HepG2 (cell line): Measurements from ENCODE around the gene RBBP9. TPM values are rescaled to one million over a fixed set of nuclear protein-coding genes. Genes with fewer than 3 reads are reported as not detected.
A peak's percentile ranks its signal among the peaks of the same experiment; 100 is the strongest.

Experiments
- CCDC6 ChIP-seq: sonication (generic); formaldehyde crosslinking; IDR thresholded peaks from 2 replicates; pipeline ENCODE4 v1.8.1; 2022; ENCODE audit warnings: mild to moderate bottlenecking, missing genetic modification reagents, moderate library complexity
- ISL2 ChIP-seq: sonication (generic); formaldehyde crosslinking; IDR thresholded peaks from 2 replicates; pipeline ENCODE4 v1.5.0; 2020; ENCODE audit warnings: missing genetic modification reagents
- MAZ ChIP-seq, 2 experiments: sonication (generic) in 1 of 2; formaldehyde crosslinking in 1 of 2; IDR thresholded peaks; 2 replicates each; pipeline versions ENCODE4 v1.5.0 to v1.6.1; 2012 to 2020; ENCODE audit warnings: low read depth in 2 of 2, mild to moderate bottlenecking in 2 of 2, borderline replicate concordance in 1 of 2, improper control_type of control experiment in 1 of 2, low read length in 1 of 2, missing genetic modification reagents in 1 of 2, moderate library complexity in 1 of 2
- MXI1 ChIP-seq: IDR thresholded peaks from 3 replicates; pipeline ENCODE4 v1.6.1; 2012; ENCODE audit warnings: low read depth, low read length, inconsistent platforms, borderline replicate concordance
- NONO ChIP-seq, 2 experiments: fragments of 450-650 bp in 1 of 2; sonication (generic) in 1 of 2; formaldehyde crosslinking in 1 of 2; IDR thresholded peaks in 1 of 2; conservative IDR thresholded peaks in 1 of 2; 2 replicates each; pipeline versions ENCODE4 v1.6.1 to v1.8.0; 2017 to 2022; ENCODE audit warnings: mild to moderate bottlenecking in 1 of 2, missing genetic modification reagents in 1 of 2, moderate library complexity in 1 of 2
- ONECUT2 ChIP-seq: sonication (generic); formaldehyde crosslinking; IDR thresholded peaks from 2 replicates; pipeline ENCODE4 v1.4.0; 2020; ENCODE audit warnings: missing genetic modification reagents
- RCOR2 ChIP-seq: IDR thresholded peaks from 2 replicates; pipeline ENCODE4 v1.6.1; 2016; ENCODE audit warnings: missing biosample characterization, missing genetic modification reagents
- RXRA ChIP-seq: sonication (generic); formaldehyde crosslinking; IDR thresholded peaks from 2 replicates; pipeline ENCODE4 v1.5.1; 2020; ENCODE audit warnings: missing genetic modification reagents
- SMAD1 ChIP-seq: sonication (generic); formaldehyde crosslinking; IDR thresholded peaks from 2 replicates; pipeline ENCODE4 v1.4.0; 2020; ENCODE audit warnings: missing genetic modification reagents, low read depth, mild to moderate bottlenecking, borderline replicate concordance
- SP5 ChIP-seq: IDR thresholded peaks from 2 replicates; pipeline ENCODE4 v1.6.1; 2016; ENCODE audit warnings: low read depth, borderline replicate concordance
- TARDBP ChIP-seq: sonication (generic); formaldehyde crosslinking; IDR thresholded peaks from 2 replicates; pipeline ENCODE4 v1.8.0; 2022; ENCODE audit warnings: mild to moderate bottlenecking, missing genetic modification reagents
- THAP11 ChIP-seq: IDR thresholded peaks from 2 replicates; pipeline ENCODE4 v1.6.1; 2016; ENCODE audit warnings: missing biosample characterization, missing genetic modification reagents
- TMF1 ChIP-seq: sonication (generic); formaldehyde crosslinking; IDR thresholded peaks from 2 replicates; pipeline ENCODE4 v1.8.1; 2022; ENCODE audit warnings: low read depth, missing genetic modification reagents
- ZBTB3 ChIP-seq: sonication (generic); formaldehyde crosslinking; IDR thresholded peaks from 2 replicates; pipeline ENCODE4 v1.4.0; 2020; ENCODE audit warnings: low read depth, mild to moderate bottlenecking, moderate library complexity, missing genetic modification reagents, borderline replicate concordance
- ZFP41 ChIP-seq: sonication (generic); formaldehyde crosslinking; IDR thresholded peaks from 2 replicates; pipeline ENCODE4 v1.4.0; 2020; ENCODE audit warnings: mild to moderate bottlenecking, missing genetic modification reagents, borderline replicate concordance
- ZNF235 ChIP-seq: sonication (generic); formaldehyde crosslinking; IDR thresholded peaks from 2 replicates; pipeline ENCODE4 v1.8.1; 2023; ENCODE audit warnings: mild to moderate bottlenecking, missing genetic modification reagents, borderline replicate concordance
- ZNF24 ChIP-seq: fragments of 450-650 bp; IDR thresholded peaks from 2 replicates; pipeline ENCODE4 v1.6.1; 2017; ENCODE audit warnings: antibody characterized with exemption, mild to moderate bottlenecking
- ZNF546 ChIP-seq: sonication (generic); formaldehyde crosslinking; conservative IDR thresholded peaks from 2 replicates; pipeline ENCODE4 v1.8.1; 2023; ENCODE audit warnings: mild to moderate bottlenecking, missing genetic modification reagents
- ZNF792 ChIP-seq: IDR thresholded peaks from 2 replicates; pipeline ENCODE4 v1.6.1; 2016
- polyA plus RNA-seq, 8 experiments: library from polyadenylated mRNA; depleted of rRNA in 3 of 8; stranded (reverse) in 7 of 8; unstranded in 1 of 8; fragments of >200 nt; fragmentation: Illumina TruSeq in 4 of 8; extraction: Trizol in 4 of 8; gene quantifications; 2 replicates each; pipeline versions ENCODE4 v1.2.1 to v1.2.3, GENCODE V29; 2011 to 2016; ENCODE audit warnings: low read depth in 4 of 8, missing spikeins in 1 of 8, mixed read lengths in 1 of 8; ENCODE audit not compliant: insufficient read depth in 1 of 8
- total RNA-seq, 5 experiments: library from RNA; depleted of rRNA; stranded (reverse); fragments of >200 nt; fragmentation: Illumina TruSeq; extraction: Trizol; gene quantifications; 2 replicates each; pipeline ENCODE4 v1.2.3, GENCODE V29; 2016; ENCODE audit warnings: low read depth in 1 of 5
- TF ChIP-seq, protein P1 (sequence below): fragments of 450-650 bp; IDR thresholded peaks from 2 replicates; pipeline ENCODE4 v1.6.1; 2017; ENCODE audit warnings: mild to moderate bottlenecking
- TF ChIP-seq, protein P2 (sequence below): sonication (generic); formaldehyde crosslinking; conservative IDR thresholded peaks from 2 replicates; pipeline ENCODE4 v1.8.0; 2022; ENCODE audit warnings: mild to moderate bottlenecking, moderate library complexity, missing genetic modification reagents

RBBP9 gene
- total and polyA plus RNA-seq, 2 of the 13 experiments (the other 11 are each of a cell fraction or from before 2014, with no cell fraction given), result 28.0 to 56.3 TPM

DNA sequence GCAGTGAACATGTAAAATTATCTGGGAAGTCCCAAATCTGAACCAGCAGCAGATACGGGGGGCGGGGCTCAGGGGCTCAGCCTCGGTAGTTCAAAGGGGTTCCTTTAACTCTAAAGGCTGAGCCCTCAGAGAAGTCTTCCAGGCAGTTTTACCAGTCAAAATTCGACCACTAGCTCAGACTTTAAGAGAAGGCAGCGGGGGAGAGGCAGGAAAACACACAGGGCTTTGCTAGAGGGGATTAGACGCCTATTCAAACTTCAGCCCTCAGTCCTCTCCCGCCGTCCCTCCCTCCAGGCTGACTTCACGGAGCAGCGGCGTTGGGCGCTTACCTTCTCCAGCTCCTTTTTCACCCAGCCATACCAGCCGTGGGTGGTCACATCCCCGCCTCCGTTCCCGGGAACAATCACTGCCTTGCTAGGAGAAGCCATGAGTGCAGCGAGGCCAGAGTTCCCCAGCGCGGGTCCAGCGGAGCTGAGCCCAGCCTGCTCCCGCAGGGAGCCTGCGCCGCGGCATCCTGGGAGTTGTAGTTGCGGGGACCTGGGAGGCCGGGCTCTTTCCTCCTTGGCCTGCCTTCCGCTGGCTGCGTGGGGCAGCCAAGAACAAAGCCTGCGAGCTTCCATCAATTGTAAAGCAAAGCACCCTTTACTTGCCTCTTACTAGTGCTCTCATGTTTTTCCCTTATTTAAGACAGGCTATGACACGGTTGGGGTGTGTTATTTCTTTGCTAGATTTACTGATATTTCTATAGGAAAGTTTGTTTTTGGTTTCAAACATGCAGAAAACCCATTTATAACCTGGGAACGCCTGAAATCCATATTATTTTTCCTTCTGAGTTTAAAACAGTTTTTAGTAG, at the start of gene RBBP9 (continued):
- TF ChIP-seq SMAD1 (CRISPR knock-in tag) (peak; percentile 97; the same call in 1 of the 2 replicates), TMF1 (CRISPR knock-in tag) (peak; percentile 29; the same call in 1 of the 2 replicates), MXI1 (peak; percentile 68; the same call in 1 of the 3 replicates), THAP11 (CRISPR knock-in tag) (peak; percentile 99), ZBTB3 (CRISPR knock-in tag) (0 out of 2 replicates have a peak, but pooled peaks have one; percentile 57), RXRA (peak; percentile 83), ISL2 (CRISPR knock-in tag) (peak; percentile 64), ZNF792 (CRISPR knock-in tag) (peak; percentile 82; the same call in 1 of the 2 replicates), ZNF546 (no peak; the same call in 1 of the 2 replicates), CCDC6 (0 out of 2 replicates have a peak, but pooled peaks have one; percentile 60), TARDBP (peak; percentile 94), MAZ (IDR thresholded peaks at IDR 0.05; ENCODE audit: borderline replicate concordance, low read depth, low read length) (no peak; the same call in 1 of the 2 replicates), MAZ (CRISPR knock-in tag; IDR thresholded peaks at IDR 0.05; ENCODE audit: low read depth) (peak; percentile 93), SP5 (CRISPR knock-in tag) (peak; percentile 26; the same call in 1 of the 2 replicates), ZNF235 (CRISPR knock-in tag) (peak; percentile 90), NONO (IDR thresholded peaks at IDR 0.05) (no peak), NONO (CRISPR knock-in tag; conservative IDR thresholded peaks at IDR 0.05) (peak; percentile 93), ONECUT2 (CRISPR knock-in tag) (no peak), ZFP41 (CRISPR knock-in tag) (peak; percentile 76; the same call in 1 of the 2 replicates), RCOR2 (CRISPR knock-in tag) (0 out of 2 replicates have a peak, but pooled peaks have one; percentile 35), ZNF24 (no peak)
- TF ChIP-seq, protein P1, sequence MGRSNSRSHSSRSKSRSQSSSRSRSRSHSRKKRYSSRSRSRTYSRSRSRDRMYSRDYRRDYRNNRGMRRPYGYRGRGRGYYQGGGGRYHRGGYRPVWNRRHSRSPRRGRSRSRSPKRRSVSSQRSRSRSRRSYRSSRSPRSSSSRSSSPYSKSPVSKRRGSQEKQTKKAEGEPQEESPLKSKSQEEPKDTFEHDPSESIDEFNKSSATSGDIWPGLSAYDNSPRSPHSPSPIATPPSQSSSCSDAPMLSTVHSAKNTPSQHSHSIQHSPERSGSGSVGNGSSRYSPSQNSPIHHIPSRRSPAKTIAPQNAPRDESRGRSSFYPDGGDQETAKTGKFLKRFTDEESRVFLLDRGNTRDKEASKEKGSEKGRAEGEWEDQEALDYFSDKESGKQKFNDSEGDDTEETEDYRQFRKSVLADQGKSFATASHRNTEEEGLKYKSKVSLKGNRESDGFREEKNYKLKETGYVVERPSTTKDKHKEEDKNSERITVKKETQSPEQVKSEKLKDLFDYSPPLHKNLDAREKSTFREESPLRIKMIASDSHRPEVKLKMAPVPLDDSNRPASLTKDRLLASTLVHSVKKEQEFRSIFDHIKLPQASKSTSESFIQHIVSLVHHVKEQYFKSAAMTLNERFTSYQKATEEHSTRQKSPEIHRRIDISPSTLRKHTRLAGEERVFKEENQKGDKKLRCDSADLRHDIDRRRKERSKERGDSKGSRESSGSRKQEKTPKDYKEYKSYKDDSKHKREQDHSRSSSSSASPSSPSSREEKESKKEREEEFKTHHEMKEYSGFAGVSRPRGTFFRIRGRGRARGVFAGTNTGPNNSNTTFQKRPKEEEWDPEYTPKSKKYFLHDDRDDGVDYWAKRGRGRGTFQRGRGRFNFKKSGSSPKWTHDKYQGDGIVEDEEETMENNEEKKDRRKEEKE, result no peak
- TF ChIP-seq, protein P2, sequence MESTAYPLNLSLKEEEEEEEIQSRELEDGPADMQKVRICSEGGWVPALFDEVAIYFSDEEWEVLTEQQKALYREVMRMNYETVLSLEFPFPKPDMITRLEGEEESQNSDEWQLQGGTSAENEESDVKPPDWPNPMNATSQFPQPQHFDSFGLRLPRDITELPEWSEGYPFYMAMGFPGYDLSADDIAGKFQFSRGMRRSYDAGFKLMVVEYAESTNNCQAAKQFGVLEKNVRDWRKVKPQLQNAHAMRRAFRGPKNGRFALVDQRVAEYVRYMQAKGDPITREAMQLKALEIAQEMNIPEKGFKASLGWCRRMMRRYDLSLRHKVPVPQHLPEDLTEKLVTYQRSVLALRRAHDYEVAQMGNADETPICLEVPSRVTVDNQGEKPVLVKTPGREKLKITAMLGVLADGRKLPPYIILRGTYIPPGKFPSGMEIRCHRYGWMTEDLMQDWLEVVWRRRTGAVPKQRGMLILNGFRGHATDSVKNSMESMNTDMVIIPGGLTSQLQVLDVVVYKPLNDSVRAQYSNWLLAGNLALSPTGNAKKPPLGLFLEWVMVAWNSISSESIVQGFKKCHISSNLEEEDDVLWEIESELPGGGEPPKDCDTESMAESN (CRISPR knock-in tag), result peak; percentile 100
